HepG2 (cell line): Measurements from ENCODE around the gene CYSRT1. TPM values are rescaled to one million over a fixed set of nuclear protein-coding genes. Genes with fewer than 3 reads are reported as not detected.

Source experiments
- ATAC-seq: fragments of 200-7000 bp; cut with Tn5 transposase; 3 replicates; pipeline ENCODE4 v1.9.1; 2020; ENCODE audit warnings: mild to moderate bottlenecking, moderate library complexity
- BruUV-seq: library from RNA; stranded (reverse); fragments of 400-500 nt; replicated peaks from 2 replicates; lab custom pipeline; 2021; lab: Mats Ljungman, UMichigan
- CTCF ChIA-PET: fragments of 300-600 bp; formaldehyde crosslinking; extraction: SDS; loops from one replicate; lab custom pipeline; 2021; ENCODE audit warnings: low total read pairs, inconsistent platforms, low intra/inter-chr PET ratio; lab: Yijun Ruan, JAX
- POLR2A ChIA-PET: fragments of 350-600 bp; sonication (Branson Sonifier 250); formaldehyde crosslinking; loops from one replicate; lab custom pipeline; 2020; ENCODE audit warnings: antibody characterized with exemption, inconsistent platforms; lab: Yijun Ruan, JAX
- DNase-seq: peaks from one replicate; pipeline ENCODE4 v3.0.0-alpha.2; 2015; ENCODE audit warnings: low spot score
- FAIRE-seq: peaks from 3 replicates; lab custom pipeline; 2011; peaks lifted over from hg19 to GRCh38; lab: Jason Lieb, UNC
- H2AFZ ChIP-seq: one replicate; pipeline ENCODE4 v1.6.1; 2011; ENCODE audit warnings: low read length, inconsistent platforms
- H3K27ac ChIP-seq: fragments of 300-600 bp; 3 replicates; pipeline ENCODE4 v1.8.0; 2011; ENCODE audit warnings: mixed run types, mild to moderate bottlenecking, mixed read lengths, low read length, inconsistent platforms; ENCODE audit not compliant: insufficient read depth; ENCODE audit errors: extremely low read length
- H3K27me3 ChIP-seq, 2 experiments: fragments of 200-600 bp in 1 of 2; 2 replicates in 1 of 2; 3 replicates in 1 of 2; pipeline versions ENCODE4 v1.6.0 to v1.8.0; 2011; ENCODE audit warnings: low read length in 2 of 2, mild to moderate bottlenecking in 2 of 2, moderate library complexity in 2 of 2, inconsistent platforms in 1 of 2; ENCODE audit not compliant: insufficient read depth in 2 of 2, control insufficient read depth in 1 of 2
- H3K36me3 ChIP-seq, 2 experiments: fragments of 200-600 bp in 1 of 2; replicated peaks in 1 of 2; 2 replicates in 1 of 2; 3 replicates in 1 of 2; pipeline versions ENCODE4 v1.5.1 to v1.8.0; 2011; ENCODE audit warnings: low read length in 2 of 2, inconsistent platforms in 1 of 2; ENCODE audit not compliant: insufficient read depth in 2 of 2, control insufficient read depth in 1 of 2
- H3K4me1 ChIP-seq: 2 replicates; pipeline ENCODE4 v1.5.1; 2012; ENCODE audit warnings: low read length, inconsistent platforms; ENCODE audit not compliant: insufficient read depth
- H3K4me2 ChIP-seq: 2 replicates; pipeline ENCODE4 v1.6.0; 2011; ENCODE audit warnings: low read depth, low read length, inconsistent platforms
- H3K4me3 ChIP-seq, 3 experiments: fragments of 200-600 bp in 1 of 3; sonication (generic), shearing (Covaris generic) in 1 of 3; replicated peaks in 1 of 3; 2 replicates each; pipeline ENCODE4 v1.5.1; 2011 to 2016; ENCODE audit warnings: low read length in 3 of 3, inconsistent platforms in 2 of 3, low read depth in 2 of 3, mild to moderate bottlenecking in 2 of 3, control low read depth in 1 of 3, mixed read lengths in 1 of 3; ENCODE audit not compliant: insufficient read depth in 1 of 3
- H3K79me2 ChIP-seq: one replicate; pipeline ENCODE4 v1.6.1; 2011; ENCODE audit warnings: low read length, inconsistent platforms; ENCODE audit not compliant: insufficient read depth
- H3K9ac ChIP-seq: 2 replicates; pipeline ENCODE4 v1.6.0; 2011; ENCODE audit warnings: mild to moderate bottlenecking, low read depth, low read length, inconsistent platforms; ENCODE audit not compliant: insufficient read depth
- H3K9me3 ChIP-seq: 2 replicates; pipeline ENCODE4 v1.5.1; 2012; ENCODE audit warnings: mild to moderate bottlenecking, low read length
- H4K20me1 ChIP-seq: 2 replicates; pipeline ENCODE4 v1.6.0; 2011; ENCODE audit warnings: inconsistent platforms, mild to moderate bottlenecking, low read length, moderate library complexity; ENCODE audit not compliant: insufficient read depth
- DNMT3B ChIP-seq: conservative IDR thresholded peaks from 2 replicates; pipeline ENCODE4 v1.6.1; 2016; ENCODE audit warnings: missing biosample characterization, control low read depth
- FOXA3 ChIP-seq: IDR thresholded peaks from 2 replicates; pipeline ENCODE4 v1.6.1; 2016; ENCODE audit warnings: missing genetic modification reagents, missing compliant biosample characterization
- KLF12 ChIP-seq: sonication (generic); formaldehyde crosslinking; IDR thresholded peaks from 2 replicates; pipeline ENCODE4 v1.4.0; 2020; ENCODE audit warnings: missing genetic modification reagents, borderline replicate concordance
- PITX1 ChIP-seq: sonication (generic); formaldehyde crosslinking; IDR thresholded peaks from 2 replicates; pipeline ENCODE4 v1.5.1; 2020; ENCODE audit warnings: mild to moderate bottlenecking, missing genetic modification reagents
- REPIN1 ChIP-seq: sonication (generic); formaldehyde crosslinking; IDR thresholded peaks from 2 replicates; pipeline ENCODE4 v1.8.0; 2022; ENCODE audit warnings: missing genetic modification reagents, low read depth, mild to moderate bottlenecking, borderline replicate concordance
- ZBTB20 ChIP-seq: sonication (generic); formaldehyde crosslinking; IDR thresholded peaks from 2 replicates; pipeline ENCODE4 v1.8.1; 2023; ENCODE audit warnings: missing genetic modification reagents, low read depth, mild to moderate bottlenecking, borderline replicate concordance
- ZNF20 ChIP-seq: sonication (generic); formaldehyde crosslinking; IDR thresholded peaks from 2 replicates; pipeline ENCODE4 v1.4.0; 2020; ENCODE audit warnings: mild to moderate bottlenecking, moderate library complexity, missing genetic modification reagents
- ZNF660 ChIP-seq: sonication (generic); formaldehyde crosslinking; IDR thresholded peaks from 2 replicates; pipeline ENCODE4 v1.5.1; 2020; ENCODE audit warnings: mild to moderate bottlenecking, low read depth, missing genetic modification reagents, borderline replicate concordance
- ZNF891 ChIP-seq: sonication (generic); formaldehyde crosslinking; IDR thresholded peaks from 2 replicates; pipeline ENCODE4 v1.5.0; 2020; ENCODE audit warnings: mild to moderate bottlenecking, missing genetic modification reagents
- ZSCAN25 ChIP-seq: sonication (generic); formaldehyde crosslinking; IDR thresholded peaks from 2 replicates; pipeline ENCODE4 v1.8.0; 2022; ENCODE audit warnings: mild to moderate bottlenecking, missing genetic modification reagents
- ZSCAN9 ChIP-seq: IDR thresholded peaks from 2 replicates; pipeline ENCODE4 v1.6.1; 2016; ENCODE audit warnings: borderline replicate concordance
- WGBS: methylation state at CpG from one replicate; pipeline ENCODE4 v1.1.6; 2017; ENCODE audit warnings: low lambda C conversion rate; 5-methylcytosine and 5-hydroxymethylcytosine counted together
- in situ Hi-C: cut with HindIII; loops from 2 replicates; pipeline ENCODE4 v1.10.0; 2017; ENCODE audit warnings: low pct_unique_long_range_greater_than_20kb; ENCODE audit not compliant: extremely low pct_ligation_motif_present
- intact Hi-C: fragments of 100-400 bp; cut with micrococcal nuclease; formaldehyde crosslinking; loops from one replicate; pipeline ENCODE4 v1.10.0; 2022; ENCODE audit not compliant: unreplicated experiment
- polyA plus RNA-seq, 8 experiments: library from polyadenylated mRNA; depleted of rRNA in 3 of 8; stranded (reverse) in 7 of 8; unstranded in 1 of 8; fragments of >200 nt; fragmentation: Illumina TruSeq in 4 of 8; extraction: Trizol in 4 of 8; gene quantifications; 2 replicates each; pipeline versions ENCODE4 v1.2.1 to v1.2.3, GENCODE V29; 2011 to 2016; ENCODE audit warnings: low read depth in 4 of 8, missing spikeins in 1 of 8, mixed read lengths in 1 of 8; ENCODE audit not compliant: insufficient read depth in 1 of 8
- total RNA-seq, 5 experiments: library from RNA; depleted of rRNA; stranded (reverse); fragments of >200 nt; fragmentation: Illumina TruSeq; extraction: Trizol; gene quantifications; 2 replicates each; pipeline ENCODE4 v1.2.3, GENCODE V29; 2016; ENCODE audit warnings: low read depth in 1 of 5
- TF ChIP-seq, protein P1 (sequence below): conservative IDR thresholded peaks from 2 replicates; pipeline ENCODE4 v1.6.1; 2018; ENCODE audit warnings: missing genetic modification reagents
- TF ChIP-seq, protein P2 (sequence below): sonication (generic); formaldehyde crosslinking; IDR thresholded peaks from 2 replicates; pipeline ENCODE4 v1.8.1; 2023; ENCODE audit warnings: missing genetic modification reagents, mild to moderate bottlenecking, borderline replicate concordance
- TF ChIP-seq, protein P3 (sequence below): sonication (generic); formaldehyde crosslinking; IDR thresholded peaks from 2 replicates; pipeline ENCODE4 v1.4.0; 2020; ENCODE audit warnings: mild to moderate bottlenecking, missing genetic modification reagents
- TF ChIP-seq, protein P4 (sequence below): sonication (generic); formaldehyde crosslinking; IDR thresholded peaks from 2 replicates; pipeline ENCODE4 v1.5.0; 2020; ENCODE audit warnings: missing genetic modification reagents, mild to moderate bottlenecking, borderline replicate concordance

CYSRT1 gene
- total and polyA plus RNA-seq, 2 of the 13 experiments (the other 11 are each of a cell fraction or from before 2014, with no cell fraction given): 1.5 to 2.1 TPM

- TF ChIP-seq, protein P1, sequence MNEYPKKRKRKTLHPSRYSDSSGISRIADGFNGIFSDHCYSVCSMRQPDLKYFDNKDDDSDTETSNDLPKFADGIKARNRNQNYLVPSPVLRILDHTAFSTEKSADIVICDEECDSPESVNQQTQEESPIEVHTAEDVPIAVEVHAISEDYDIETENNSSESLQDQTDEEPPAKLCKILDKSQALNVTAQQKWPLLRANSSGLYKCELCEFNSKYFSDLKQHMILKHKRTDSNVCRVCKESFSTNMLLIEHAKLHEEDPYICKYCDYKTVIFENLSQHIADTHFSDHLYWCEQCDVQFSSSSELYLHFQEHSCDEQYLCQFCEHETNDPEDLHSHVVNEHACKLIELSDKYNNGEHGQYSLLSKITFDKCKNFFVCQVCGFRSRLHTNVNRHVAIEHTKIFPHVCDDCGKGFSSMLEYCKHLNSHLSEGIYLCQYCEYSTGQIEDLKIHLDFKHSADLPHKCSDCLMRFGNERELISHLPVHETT (CRISPR knock-in tag): peak; percentile 41; the same call in 1 of the 2 replicates
- peak; percentile 53; the same call in 1 of the 2 replicates for TF ChIP-seq ZSCAN25 (CRISPR knock-in tag)
- TF ChIP-seq ZNF660 (CRISPR knock-in tag): no peak; the same call in 1 of the 2 replicates
- no peak; the same call in 1 of the 2 replicates for TF ChIP-seq KLF12 (CRISPR knock-in tag)
- no peak for TF ChIP-seq ZBTB20 (CRISPR knock-in tag)
- peak; percentile 39 for TF ChIP-seq ZNF891
These were observed 5.1 kb downstream of the CYSRT1 start (continued) for GRCh38 chr9:137229903-137230704.

- ChIA-PET POLR2A (interaction anchor here (1.0 to 2.7 kb wide), 5 partner anchors 10 to 80 kb away, joined by 3 to 16 read pairs (median 7); partner anchors contain the start of genes TPRN and TUBB4B), CTCF (no interaction called here)
- BruUV-seq: no TSS peak
- in situ Hi-C loops (no loop called here), intact Hi-C loops (no loop called here)
- ATAC-seq (no peak), FAIRE-seq (no peak), DNase-seq (no peak)
- no peaks in the 10 kb centered on the region for H3K36me3 ChIP-seq
- peak within 1 kb of the TSS; percentile 65 for H3K9ac ChIP-seq
- H3K9me3 ChIP-seq: no peaks in the 10 kb centered on the region
- H3K4me3 ChIP-seq: peak within 1 kb of the TSS; percentile 53 to 72 (median 62)
- H4K20me1 ChIP-seq: no peaks in the 10 kb centered on the region
- peaks cover 72% of the 10 kb centered on the region for H3K4me1 ChIP-seq
- H2AFZ ChIP-seq: no peak within 1 kb of the TSS
- H3K4me2 ChIP-seq: peak within 1 kb of the TSS; percentile 96
- no peaks in the 10 kb centered on the region for H3K27me3 ChIP-seq
- 43% methylated on average over 3 of the region's 14 CpGs for WGBS
- H3K79me2 ChIP-seq: peaks cover 4% of the 10 kb centered on the region
- peak within 1 kb of the TSS; percentile 75 for H3K27ac ChIP-seq
- TF ChIP-seq ZSCAN9 (CRISPR knock-in tag): no peak
- no peak for TF ChIP-seq ZNF20 (CRISPR knock-in tag)
- TF ChIP-seq FOXA3 (CRISPR knock-in tag): 0 out of 2 replicates have a peak, but pooled peaks have one; percentile 3
- TF ChIP-seq, protein P2, sequence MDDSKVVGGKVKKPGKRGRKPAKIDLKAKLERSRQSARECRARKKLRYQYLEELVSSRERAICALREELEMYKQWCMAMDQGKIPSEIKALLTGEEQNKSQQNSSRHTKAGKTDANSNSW (CRISPR knock-in tag): no peak
- 0 out of 2 replicates have a peak, but pooled peaks have one; percentile 42 for TF ChIP-seq REPIN1 (CRISPR knock-in tag)
- TF ChIP-seq, protein P3, sequence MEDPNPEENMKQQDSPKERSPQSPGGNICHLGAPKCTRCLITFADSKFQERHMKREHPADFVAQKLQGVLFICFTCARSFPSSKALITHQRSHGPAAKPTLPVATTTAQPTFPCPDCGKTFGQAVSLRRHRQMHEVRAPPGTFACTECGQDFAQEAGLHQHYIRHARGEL (CRISPR knock-in tag): no peak
- TF ChIP-seq DNMT3B (CRISPR knock-in tag): no peak
- no peak for TF ChIP-seq PITX1 (CRISPR knock-in tag)
- TF ChIP-seq, protein P4, sequence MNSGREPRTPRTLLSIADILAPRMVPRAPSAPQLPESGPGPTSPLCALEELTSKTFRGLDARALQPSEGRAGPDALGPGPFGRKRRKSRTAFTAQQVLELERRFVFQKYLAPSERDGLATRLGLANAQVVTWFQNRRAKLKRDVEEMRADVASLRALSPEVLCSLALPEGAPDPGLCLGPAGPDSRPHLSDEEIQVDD (CRISPR knock-in tag): no peak
These were observed 5.9 kb downstream of the CYSRT1 start, which contains the start of gene SLC34A3 for GRCh38 chr9:137230705-137231371. Gene SLC34A3 (plus strand): TSS chr9:137230901. CDS start chr9:137231703, 802 bp downstream.
